CD4-positive, alpha-beta T cell treated with Interleukin-17A for 1 hour (primary cell): Measurements from ENCODE around the gene COX5B.
"Not testable (repeated sequence)": the region's sequence is repeated elsewhere in the genome, so short reads cannot be mapped to it uniquely, and the experiment has no call there.

ENCODE experiments used
- DNase-seq: peaks from one replicate; pipeline ENCODE4 v3.0.0-alpha.2; 2020

The COX5B gene

GRCh38 chr2:97654791-97655190 is 8.9 kb downstream of the COX5B start:
- DNase-seq, result no peak

- no peak for DNase-seq
These were observed 10.4 kb downstream of the COX5B start for GRCh38 chr2:97656129-97656755.

GRCh38 chr2:97656905-97657587 is 11.2 kb downstream of the COX5B start:
- DNase-seq, result no peak

GRCh38 chr2:97657986-97658690 is 12.3 kb downstream of the COX5B start:
- no peak for DNase-seq

DNA sequence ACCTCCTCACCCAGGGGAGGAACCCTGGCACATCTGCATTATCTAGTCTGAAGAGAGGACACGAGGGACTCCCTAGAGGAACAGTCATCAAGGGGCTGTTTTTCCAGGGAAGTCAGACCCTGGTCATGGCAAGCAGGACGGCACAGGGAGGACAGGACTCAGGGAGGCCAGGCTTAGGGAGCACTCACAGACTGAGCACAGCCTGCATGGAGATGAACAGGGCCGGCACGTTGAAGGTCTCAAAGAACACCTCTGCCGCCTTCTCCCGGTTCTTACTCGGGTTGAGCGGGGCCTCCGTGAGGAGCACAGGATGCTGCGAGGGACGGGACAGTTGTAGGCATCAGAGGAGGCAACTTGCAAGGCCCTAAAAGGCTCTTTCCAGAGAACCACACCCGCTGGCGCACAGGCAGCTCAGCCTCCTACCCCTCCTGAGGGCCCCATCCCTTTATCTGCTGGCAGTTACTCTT is 12.9 kb downstream of the COX5B start:
- no peak for DNase-seq

DNA sequence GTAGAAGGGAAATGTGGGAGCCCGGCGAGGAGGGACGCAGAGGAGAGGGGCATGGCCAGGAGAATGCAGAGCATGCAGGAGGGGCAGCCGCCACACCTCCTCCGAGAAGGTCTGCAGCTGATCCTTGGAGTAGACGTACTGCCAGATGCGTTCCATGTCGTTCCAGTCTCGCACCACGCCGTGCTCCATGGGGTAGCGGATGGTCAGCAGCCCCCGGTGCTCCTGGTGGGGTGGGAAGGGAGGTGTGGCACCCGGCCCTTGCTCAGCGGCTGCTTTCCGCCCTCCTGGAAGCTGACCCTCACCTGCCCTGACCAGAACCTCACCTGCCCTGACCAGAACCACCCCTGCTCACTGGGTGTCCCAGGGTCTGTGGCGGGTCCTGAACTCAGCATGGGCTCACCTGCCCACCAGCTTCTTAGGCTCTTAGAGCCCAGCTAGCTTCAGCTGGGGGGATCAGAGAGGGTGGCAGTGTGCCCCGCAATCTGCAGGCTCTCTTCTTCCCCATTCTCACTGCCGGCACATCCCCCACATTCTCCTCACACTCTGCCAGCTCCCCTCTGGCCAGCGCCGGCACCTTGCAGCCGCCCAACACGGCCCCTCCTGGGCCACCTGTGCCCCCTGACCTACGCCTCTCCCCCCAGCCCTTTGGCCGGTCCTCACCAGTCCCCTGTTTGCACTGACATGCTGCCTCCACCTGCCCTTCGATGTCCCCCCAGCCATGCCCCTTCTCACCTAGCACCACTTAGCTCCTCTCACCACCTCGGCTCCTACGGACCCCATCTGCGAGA is 13.6 kb downstream of the COX5B start:
- DNase-seq, result no peak

GRCh38 chr2:97660044-97660774 is 14.3 kb downstream of the COX5B start:
- no peak for DNase-seq

DNA sequence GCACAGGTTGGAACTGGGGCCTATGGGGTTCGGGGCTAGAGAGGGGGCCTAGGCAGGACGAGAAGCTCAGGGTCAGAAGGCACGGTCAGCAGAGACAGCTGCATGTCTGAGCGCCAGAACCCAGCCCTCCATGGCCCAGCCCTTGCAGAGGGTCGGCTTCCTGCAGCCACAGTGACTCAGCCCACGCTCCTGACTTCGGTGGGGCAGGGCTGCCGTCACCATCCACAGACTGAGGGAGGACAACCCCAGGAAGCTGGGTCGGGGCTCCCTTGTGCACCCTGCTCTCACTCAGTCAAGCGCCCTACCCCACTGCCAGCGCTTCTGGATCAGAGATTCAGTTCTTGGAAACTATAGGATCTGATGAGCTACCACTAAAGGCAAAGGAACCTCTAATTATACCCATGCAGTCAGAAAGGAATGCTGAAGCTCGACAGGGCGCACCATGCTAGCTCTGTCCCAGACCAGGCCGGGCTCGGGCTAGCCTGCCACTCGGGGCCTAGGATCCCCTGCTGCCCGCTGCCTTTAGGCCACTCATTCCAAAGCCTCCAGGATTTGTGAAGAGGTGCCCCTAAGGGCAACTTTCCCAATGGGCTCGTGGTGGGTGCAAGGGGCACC is 15.0 kb downstream of the COX5B start:
- no peak for DNase-seq

- DNase-seq, result no peak
These were observed 16.1 kb downstream of the COX5B start for GRCh38 chr2:97661927-97662326.

DNA sequence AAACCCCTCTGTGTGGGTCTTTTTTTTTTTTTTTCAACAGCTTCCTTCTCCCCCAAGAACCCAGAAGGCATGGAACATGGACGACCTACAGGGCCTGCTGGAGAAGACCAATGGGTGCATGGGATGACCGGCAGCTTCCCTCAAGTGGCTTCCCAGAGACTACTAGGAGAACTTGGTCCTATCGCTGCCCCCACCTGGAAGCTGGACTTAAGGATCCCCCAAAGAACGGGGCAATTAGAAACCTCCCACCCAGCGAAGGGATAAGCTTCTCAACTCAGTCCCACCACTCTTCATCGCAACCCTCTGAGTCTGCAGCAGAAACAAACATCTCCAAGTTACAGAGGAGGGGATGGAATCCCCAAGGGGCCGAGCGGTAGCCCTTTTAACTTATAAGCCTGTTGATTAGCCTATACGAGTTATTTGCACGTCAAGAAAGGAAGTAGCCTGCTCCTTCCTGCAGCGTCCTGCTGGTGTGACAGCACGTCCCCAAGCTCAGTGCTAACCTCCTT is 16.6 kb downstream of the COX5B start:
- no peak for DNase-seq

DNA sequence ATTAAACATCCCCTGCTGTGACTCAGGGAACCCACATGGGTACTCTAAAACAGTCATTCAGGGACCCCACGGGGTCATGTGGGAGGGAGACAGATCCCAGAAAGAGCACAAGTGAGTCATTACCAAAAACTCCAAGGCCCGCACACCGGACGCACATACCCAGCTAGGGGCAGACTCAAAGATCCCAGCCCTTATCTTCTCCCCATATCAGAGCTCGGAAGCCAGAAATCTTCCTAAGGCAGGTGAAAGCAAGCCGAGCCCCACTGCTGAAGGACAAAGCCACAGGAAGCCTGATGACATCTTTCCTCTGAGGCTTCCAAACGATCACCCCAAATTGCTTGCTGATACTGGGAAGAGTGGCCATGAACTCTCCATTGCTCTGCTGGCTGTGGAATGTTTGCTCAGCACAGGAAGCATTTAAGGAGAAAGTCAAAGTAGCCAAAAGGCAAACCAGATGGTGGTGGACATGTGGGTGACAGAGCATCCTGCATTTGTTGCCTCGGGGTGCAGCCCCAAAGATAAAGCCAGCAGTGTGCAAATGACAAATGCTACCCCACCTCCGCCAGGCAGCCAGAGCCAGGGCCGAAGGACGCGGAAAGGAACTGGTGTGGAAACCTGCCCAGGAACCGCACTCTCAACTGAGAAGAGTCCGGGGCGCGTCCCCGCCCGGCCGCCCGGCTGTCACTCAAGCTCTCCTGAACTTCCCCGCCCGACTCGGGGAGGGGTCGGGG is 17.2 kb downstream of the COX5B start:
- peak; percentile 69 for DNase-seq

DNA sequence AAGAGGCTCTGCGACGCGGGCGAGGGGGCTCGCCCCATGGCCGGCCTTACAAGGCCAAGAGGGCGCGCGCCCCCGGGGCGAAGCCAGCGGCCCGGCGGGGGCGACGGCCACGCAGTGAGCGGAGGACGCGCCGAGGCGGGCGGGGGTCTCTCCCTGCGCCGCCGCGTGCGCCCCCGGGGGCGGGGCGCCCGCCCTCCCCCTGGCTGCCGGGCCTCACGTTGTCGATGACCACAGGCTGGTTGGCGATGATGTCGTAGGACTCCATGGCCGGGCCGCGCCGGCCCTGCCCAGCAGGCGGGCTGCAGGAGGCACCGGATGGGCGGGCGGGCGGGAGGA is 17.7 kb downstream of the COX5B start:
- DNase-seq, result no peak

DNA sequence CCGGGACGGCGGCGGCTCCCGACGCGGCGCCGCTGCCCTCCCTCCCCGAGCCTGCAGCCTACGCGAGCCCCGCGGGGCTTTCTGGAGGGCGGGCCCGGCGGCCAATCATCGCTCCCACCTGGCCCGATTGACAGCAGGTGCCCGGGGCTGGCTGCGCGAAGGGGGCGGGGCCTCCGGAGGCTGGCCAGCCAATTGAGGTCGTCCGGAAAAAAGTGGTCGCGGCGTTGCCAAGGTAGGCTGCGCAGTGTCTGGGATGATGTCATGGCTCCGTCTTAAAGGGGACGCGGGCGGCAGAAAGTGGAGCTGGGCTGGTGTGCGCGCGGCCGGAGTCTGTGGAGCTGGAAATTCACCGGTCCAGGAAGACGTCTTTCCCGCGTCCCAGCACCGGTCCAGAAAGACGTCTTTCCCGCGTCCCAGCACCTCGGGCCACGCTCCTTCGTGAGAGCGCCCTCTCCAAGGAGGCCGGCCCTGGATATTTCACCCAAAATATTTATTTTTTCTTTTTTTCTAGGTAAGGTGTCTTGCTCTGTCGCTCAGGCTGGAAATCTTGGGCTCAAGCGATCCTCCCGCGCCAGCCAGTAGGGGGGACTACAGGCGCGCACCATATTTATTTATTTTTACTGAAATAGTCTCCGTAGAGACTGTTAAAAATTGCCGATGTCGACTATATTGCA is 18.2 kb downstream of the COX5B start, which contains the start of gene ACTR1B:
ACTR1B (minus strand) TSS at position 83 of the 674 bp plus-strand sequence. CDS start 154 bp downstream, outside the sequence.
- peak; percentile 99 for DNase-seq

- no peak for DNase-seq
These were observed 18.7 kb downstream of the COX5B start for GRCh38 chr2:97664636-97664970.

DNA sequence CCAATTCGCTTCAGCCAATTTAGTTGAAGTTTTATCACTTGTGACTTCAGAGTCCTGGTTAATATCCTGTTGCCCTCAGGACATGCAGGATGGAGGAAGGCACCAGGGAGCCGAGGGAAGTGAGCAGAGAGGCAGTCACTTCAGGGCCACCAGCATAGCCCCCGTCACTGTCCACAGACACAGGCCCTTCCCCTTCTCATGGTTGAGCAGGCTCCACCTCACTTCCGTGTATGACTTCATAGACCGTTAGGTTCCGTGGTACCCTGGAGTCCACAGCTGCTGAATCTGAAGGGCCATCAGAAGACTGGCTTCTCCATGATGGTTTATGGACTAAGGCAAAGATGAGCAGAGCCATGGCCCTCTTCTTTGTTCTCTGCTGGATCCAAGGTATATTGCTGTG is 23.6 kb downstream of the COX5B start, which contains the start of gene C2orf92:
C2orf92 (plus strand) TSS at position 266 of the 400 bp plus-strand sequence; CDS start at position 342, 76 bp downstream.
- no peak for DNase-seq

DNA sequence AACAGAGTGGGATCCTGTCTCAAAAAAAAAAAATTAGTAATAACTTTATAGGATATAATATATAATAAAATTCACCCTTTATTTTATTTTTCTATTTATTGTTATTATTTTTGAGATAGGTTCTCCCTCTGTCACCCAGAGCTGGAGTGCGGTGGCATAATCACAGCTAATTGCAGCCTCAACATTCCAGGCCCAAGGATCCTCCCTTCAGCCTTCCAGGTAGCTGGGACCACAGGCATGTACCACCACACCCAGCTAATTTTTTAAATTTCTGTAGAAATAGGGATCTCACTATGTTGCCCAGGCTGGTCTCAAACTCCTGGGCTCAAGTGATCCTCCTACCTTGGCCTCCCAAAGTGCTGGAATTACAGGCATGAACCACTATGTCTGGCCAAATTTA is 24.6 kb downstream of the COX5B start:
- DNase-seq, result no peak

- DNase-seq, result no peak
These were observed 25.7 kb downstream of the COX5B start for GRCh38 chr2:97671526-97671925.

DNA sequence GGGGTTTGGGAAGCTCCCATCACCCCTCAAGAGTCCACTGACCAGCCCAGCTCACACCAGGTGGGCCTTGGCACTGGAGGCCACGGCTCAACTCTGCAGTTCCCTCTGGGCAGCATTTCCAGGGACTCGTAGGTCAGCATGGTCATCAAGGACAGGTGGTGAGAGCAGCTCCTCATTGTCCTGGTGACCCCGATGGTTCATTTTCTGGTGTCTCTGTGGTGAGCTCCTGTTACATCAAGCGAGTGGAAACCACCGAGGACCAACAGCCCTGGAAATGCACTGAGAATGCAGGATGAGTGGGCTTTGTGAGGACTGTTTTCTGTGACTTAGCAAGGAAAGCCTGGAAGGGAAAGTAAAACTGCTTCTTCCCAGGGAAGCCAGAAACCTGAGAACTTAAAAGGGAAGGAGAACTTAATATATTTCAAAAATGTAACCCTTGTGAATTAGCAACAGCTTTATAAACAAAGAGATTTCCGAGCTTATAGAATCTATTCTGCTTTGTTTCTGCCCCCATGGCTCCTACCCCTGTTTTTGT is 26.8 kb downstream of the COX5B start:
- not testable (repeated sequence) for DNase-seq

GRCh38 chr2:97673182-97673914 is 27.5 kb downstream of the COX5B start:
- no peak for DNase-seq

DNA sequence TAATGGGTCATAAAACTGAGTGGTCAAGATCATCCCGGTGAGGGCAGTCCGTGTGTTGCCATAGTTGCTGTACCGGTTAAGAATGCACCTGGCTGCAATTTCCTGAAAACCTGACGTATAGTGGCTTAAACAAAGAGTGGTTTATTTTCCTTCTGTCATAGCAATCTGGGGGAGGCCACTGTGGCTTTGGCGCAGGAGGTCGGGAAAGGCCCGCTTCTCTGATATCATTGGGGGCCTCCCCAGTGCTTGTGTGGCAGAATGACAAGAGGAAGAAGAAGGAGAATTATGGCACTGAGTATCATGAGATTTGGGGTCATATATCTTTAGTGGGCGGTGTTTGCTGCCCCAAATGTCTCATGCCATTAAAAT is 28.0 kb downstream of the COX5B start:
- DNase-seq, result no peak
